Osteoblast (primary cell): ENCODE data around the gene NLRX1. TPM values are rescaled to one million over a fixed set of nuclear protein-coding genes. Genes with fewer than 3 reads are reported as not detected.
"Not testable (repeated sequence)": the region's sequence is repeated elsewhere in the genome, so short reads cannot be mapped to it uniquely, and the experiment has no call there.

Source experiments
- DNase-seq: peaks from one replicate; pipeline ENCODE4 v3.0.0; 2011; ENCODE audit warnings: low spot score, mixed read lengths; ENCODE audit not compliant: insufficient read length; ENCODE audit errors: missing footprints
- H2AFZ ChIP-seq: 2 replicates; pipeline ENCODE4 v1.6.0; 2011; ENCODE audit warnings: mild to moderate bottlenecking, low read length
- H3K27ac ChIP-seq: 2 replicates; pipeline ENCODE4 v1.5.1; 2011; ENCODE audit warnings: mild to moderate bottlenecking, low read depth, low read length, moderate library complexity
- H3K27me3 ChIP-seq: 2 replicates; pipeline ENCODE4 v1.6.0; 2012; ENCODE audit warnings: mild to moderate bottlenecking, control low read depth, inconsistent platforms, low read length, moderate library complexity; ENCODE audit not compliant: insufficient read depth
- H3K36me3 ChIP-seq: 2 replicates; pipeline ENCODE4 v1.5.1; 2011; ENCODE audit warnings: mild to moderate bottlenecking, low read length, control low read depth, moderate library complexity; ENCODE audit not compliant: insufficient read depth
- H3K4me1 ChIP-seq: 2 replicates; pipeline ENCODE4 v1.5.1; 2011; ENCODE audit warnings: mild to moderate bottlenecking, low read length, control low read depth, moderate library complexity; ENCODE audit not compliant: insufficient read depth
- H3K4me2 ChIP-seq: 2 replicates; pipeline ENCODE4 v1.6.0; 2011; ENCODE audit warnings: mild to moderate bottlenecking, low read length; ENCODE audit not compliant: insufficient read depth
- H3K4me3 ChIP-seq: fragments of 200-600 bp; sonication (generic); 3 replicates; pipeline ENCODE4 v1.5.1; 2012; ENCODE audit warnings: mild to moderate bottlenecking, low read length, inconsistent platforms; ENCODE audit not compliant: insufficient read depth
- H3K79me2 ChIP-seq: 2 replicates; pipeline ENCODE4 v1.6.0; 2012; ENCODE audit warnings: mild to moderate bottlenecking, low read length, control low read depth, inconsistent platforms; ENCODE audit not compliant: insufficient read depth
- H3K9me3 ChIP-seq: 2 replicates; pipeline ENCODE4 v1.5.1; 2011; ENCODE audit warnings: low read depth, low read length, control low read depth
- H4K20me1 ChIP-seq: 2 replicates; pipeline ENCODE4 v1.6.0; 2012; ENCODE audit warnings: mild to moderate bottlenecking, low read length, control low read depth; ENCODE audit not compliant: insufficient read depth
- CTCF ChIP-seq: IDR thresholded peaks from 2 replicates; pipeline ENCODE4 v1.5.1; 2011; ENCODE audit warnings: mild to moderate bottlenecking, low read depth, low read length, moderate library complexity; ENCODE audit errors: extremely low read depth
- total RNA-seq: library from RNA; depleted of rRNA; stranded (reverse); fragments of >200 nt; gene quantifications from 2 replicates; pipeline ENCODE4 v1.2.3, GENCODE V29; 2012

Gene NLRX1
- total RNA-seq, 1 donor = 29.7 TPM

- no peak overlapping the region for H3K27ac ChIP-seq
- no peak overlapping the region for H3K4me3 ChIP-seq
- H3K9me3 ChIP-seq = no peaks in the 10 kb centered on the region
- no peaks in the 10 kb centered on the region for H3K4me1 ChIP-seq
- no peak for TF ChIP-seq CTCF
- H3K4me2 ChIP-seq = no peak overlapping the region
- DNase-seq = no peak
- peaks cover 3% of the 10 kb centered on the region for H4K20me1 ChIP-seq
- peaks cover 43% of the 10 kb centered on the region for H3K36me3 ChIP-seq
- H3K27me3 ChIP-seq = no peaks in the 10 kb centered on the region
- H2AFZ ChIP-seq = no peak overlapping the region
- H3K79me2 ChIP-seq = peaks cover 6% of the 10 kb centered on the region
Observed at GRCh38 chr11:119130662-119131061, 37.9 kb upstream of the NLRX1 start.

- no peak overlapping the region for H2AFZ ChIP-seq
- H3K4me2 ChIP-seq = no peak overlapping the region
- no peak overlapping the region for H3K27ac ChIP-seq
- no peaks in the 10 kb centered on the region for H3K9me3 ChIP-seq
- H3K36me3 ChIP-seq = peaks cover 43% of the 10 kb centered on the region
- H3K79me2 ChIP-seq = no peaks in the 10 kb centered on the region
- peak; percentile 70 for TF ChIP-seq CTCF
- peak; percentile 69 for DNase-seq
- peaks cover 5% of the 10 kb centered on the region for H3K27me3 ChIP-seq
- H3K4me3 ChIP-seq = no peak overlapping the region
- H3K4me1 ChIP-seq = no peaks in the 10 kb centered on the region
- H4K20me1 ChIP-seq = peaks cover 3% of the 10 kb centered on the region
Observed at GRCh38 chr11:119134389-119134978, 34.0 kb upstream of the NLRX1 start.

GRCh38 chr11:119139276-119139675 is 29.2 kb upstream of the NLRX1 start:
- DNase-seq, H3K27me3 ChIP-seq, H3K27ac ChIP-seq, H3K4me1 ChIP-seq, H3K4me2 ChIP-seq, H2AFZ ChIP-seq, H3K9me3 ChIP-seq, H3K79me2 ChIP-seq, H3K36me3 ChIP-seq, H3K4me3 ChIP-seq, H4K20me1 ChIP-seq: not testable (repeated sequence)

GRCh38 chr11:119144825-119145486 is 23.6 kb upstream of the NLRX1 start:
- H3K4me3 ChIP-seq = no peak overlapping the region
- peaks cover 4% of the 10 kb centered on the region for H3K4me1 ChIP-seq
- peaks cover 34% of the 10 kb centered on the region for H3K27me3 ChIP-seq
- no peak overlapping the region for H2AFZ ChIP-seq
- H3K36me3 ChIP-seq = no peaks in the 10 kb centered on the region
- H3K27ac ChIP-seq = no peak overlapping the region
- peak; percentile 96 for DNase-seq
- no peaks in the 10 kb centered on the region for H3K79me2 ChIP-seq
- H4K20me1 ChIP-seq = no peaks in the 10 kb centered on the region
- peak; percentile 60 for TF ChIP-seq CTCF
- no peak overlapping the region for H3K4me2 ChIP-seq
- H3K9me3 ChIP-seq = no peaks in the 10 kb centered on the region
